Stomach (tissue), 9 donors: ENCODE measurements around the gene LRRC74A. TPM values are rescaled to one million over a fixed set of nuclear protein-coding genes. Genes with fewer than 3 reads are reported as not detected.

Source experiments
- DNase-seq, 2 donors: peaks; one replicate each; pipeline versions ENCODE4 v3.0.0 to v3.0.0-alpha.2; 2013 to 2019
- H3K27ac ChIP-seq, 5 donors: fragments of 200-600 bp in 4 of 5; sonication (generic) in 4 of 5; one replicate each; pipeline ENCODE4 v1.5.1; 2013 to 2019; ENCODE audit warnings: mild to moderate bottlenecking in 1 of 5, moderate library complexity in 1 of 5
- H3K27me3 ChIP-seq, 3 donors: fragments of 200-600 bp; sonication (generic); one replicate each; pipeline ENCODE4 v1.5.1; 2017 to 2019; ENCODE audit warnings: mixed run types in 1 of 3
- H3K36me3 ChIP-seq, 4 donors: fragments of 200-600 bp; sonication (generic); 1 replicate in 3 of 4; 2 replicates in 1 of 4; pipeline ENCODE4 v1.5.1; 2016 to 2019
- H3K4me1 ChIP-seq, 4 donors: fragments of 200-600 bp; sonication (generic); one replicate each; pipeline ENCODE4 v1.5.1; 2016 to 2019
- H3K4me3 ChIP-seq, 4 donors: fragments of 200-600 bp; sonication (generic) in 3 of 4; one replicate each; pipeline ENCODE4 v1.5.1; 2016 to 2019; ENCODE audit warnings: mild to moderate bottlenecking in 1 of 4
- H3K9me3 ChIP-seq, 4 donors: fragments of 200-600 bp; sonication (generic); one replicate each; pipeline ENCODE4 v1.5.1; 2016 to 2019
- CTCF ChIP-seq, 7 experiments: fragments of 450-650 bp in 4 of 7; fragments of 200-600 bp in 3 of 7; sonication (generic) in 3 of 7; IDR thresholded peaks; one replicate each; pipeline ENCODE4 v1.5.1; 2016 to 2019; ENCODE audit warnings: antibody characterized with exemption in 7 of 7, control low read depth in 2 of 7, mild to moderate bottlenecking in 1 of 7
- EP300 ChIP-seq: sonication (generic); formaldehyde crosslinking; IDR thresholded peaks from one replicate; pipeline ENCODE4 v1.6.1; 2017; ENCODE audit warnings: antibody characterized with exemption
- POLR2A ChIP-seq, 4 donors: fragments of 450-650 bp; IDR thresholded peaks; one replicate each; pipeline ENCODE4 v1.6.1; 2016; ENCODE audit warnings: antibody characterized with exemption in 4 of 4, control low read depth in 2 of 4, mild to moderate bottlenecking in 1 of 4, moderate library complexity in 1 of 4
- POLR2AphosphoS5 ChIP-seq, 3 donors: sonication (generic); formaldehyde crosslinking; IDR thresholded peaks; one replicate each; pipeline ENCODE4 v1.6.1; 2016; ENCODE audit warnings: antibody characterized with exemption in 3 of 3
- WGBS, 5 donors: extraction: QIAGEN DNeasy Blood & Tissue Kit in 3 of 5; methylation state at CpG; one replicate each; pipeline versions ENCODE4 v1.1.5 to v1.1.7; 2013 to 2018; 5-methylcytosine and 5-hydroxymethylcytosine counted together
- intact Hi-C: fragments of 100-400 bp; cut with DNase I; formaldehyde crosslinking; loops from one replicate; pipeline ENCODE4 v1.15.1; 2023; ENCODE audit warnings: low total_unique reads
- polyA plus RNA-seq, 3 donors: library from polyadenylated mRNA; stranded (reverse); fragments of 200-250 nt; gene quantifications; one replicate each; pipeline ENCODE4 v1.2.3, GENCODE V29; 2013
- total RNA-seq, 5 donors: library from RNA; depleted of rRNA; stranded (reverse); fragments of >200 nt; gene quantifications; one replicate each; pipeline versions ENCODE4 v1.1.0 to v1.2.3, GENCODE V29; 2014 to 2016
- donor health status: healthy with polysubstance abuse.
- donor health status: Bipolar disorder and iron deficiency.
- donor health status: healthy.

Gene LRRC74A
- total and polyA plus RNA-seq, 8 donors, result not detected

GRCh38 chr14:76827696-76828296, 1.6 kb downstream of the LRRC74A start:
- intact Hi-C loops, result no loop called here
- peaks cover 0 to 25% (median 18%) of the 10 kb centered on the region in 4 donors for H3K4me1 ChIP-seq
- TF ChIP-seq POLR2A (IDR thresholded peaks at IDR 0.05) (no peak), EP300 (no peak), CTCF (IDR thresholded peaks at IDR 0.05) (no peak), POLR2AphosphoS5 (IDR thresholded peaks at IDR 0.05) (no peak)
- peak overlapping the region in 3 of 4 donors; percentile 9 to 18 (median 16) for H3K4me3 ChIP-seq
- 41 to 70% (median 61%) methylated on average over 9 of the region's 9 CpGs for WGBS, 5 donors
- peak in 1 of 2 donors; percentile 60 for DNase-seq
- H3K36me3 ChIP-seq, result no peaks in the 10 kb centered on the region
- H3K9me3 ChIP-seq, result no peaks in the 10 kb centered on the region
- peak overlapping the region in 2 of 5 donors; percentile 3 to 39 for H3K27ac ChIP-seq
- no peaks in the 10 kb centered on the region for H3K27me3 ChIP-seq

DNA sequence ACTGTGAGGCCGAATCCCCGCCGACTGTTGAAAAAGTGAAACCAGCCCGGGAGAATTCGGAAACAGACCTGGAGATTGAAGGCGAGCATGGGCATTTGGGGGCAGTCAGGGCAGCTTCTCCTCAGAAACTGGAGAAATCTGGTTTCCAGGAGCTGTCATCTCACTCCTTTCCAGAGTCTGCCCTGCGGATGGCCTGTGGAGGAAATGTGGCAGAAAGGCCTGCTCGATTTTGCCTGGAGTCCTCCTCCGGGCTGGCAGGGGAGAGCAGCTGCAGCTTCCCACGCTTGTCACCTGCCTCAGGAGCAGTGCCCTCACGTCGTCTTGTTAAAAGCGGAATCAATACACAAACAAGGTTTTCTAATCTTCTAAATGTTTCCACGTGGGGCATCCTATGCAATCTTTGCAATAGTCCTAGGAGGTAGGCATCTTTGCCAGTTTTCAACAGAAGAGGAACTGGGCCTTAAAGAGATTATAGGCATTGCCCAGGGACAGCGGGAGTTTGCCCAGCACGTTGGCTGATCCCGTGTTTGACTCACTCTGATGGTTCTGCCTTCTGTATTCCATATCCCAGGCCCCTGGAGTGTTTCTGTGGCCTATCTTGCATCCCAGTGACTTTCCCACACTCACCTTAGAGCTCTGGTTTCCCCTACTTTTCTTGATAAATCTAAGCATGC, 2.3 kb downstream of the LRRC74A start:
- Histone ChIP-seq H3K4me3 (peak overlapping the region in 3 of 4 donors; percentile 9 to 18 (median 16)), H3K9me3 (no peaks in the 10 kb centered on the region), H3K36me3 (no peaks in the 10 kb centered on the region), H3K4me1 (peaks cover 0 to 28% (median 18%) of the 10 kb centered on the region in 4 donors), H3K27me3 (no peaks in the 10 kb centered on the region), H3K27ac (peak overlapping the region in 3 of 5 donors; percentile 3 to 39 (median 24))
- WGBS, 5 donors, result 47 to 61% (median 52%) methylated on average over 17 of the region's 17 CpGs
- intact Hi-C loops, result no loop called here
- DNase-seq, result peak in 1 of 2 donors; percentile 67
- TF ChIP-seq CTCF (IDR thresholded peaks at IDR 0.05) (no peak), POLR2AphosphoS5 (IDR thresholded peaks at IDR 0.05) (no peak), POLR2A (IDR thresholded peaks at IDR 0.05) (no peak), EP300 (no peak)

DNA sequence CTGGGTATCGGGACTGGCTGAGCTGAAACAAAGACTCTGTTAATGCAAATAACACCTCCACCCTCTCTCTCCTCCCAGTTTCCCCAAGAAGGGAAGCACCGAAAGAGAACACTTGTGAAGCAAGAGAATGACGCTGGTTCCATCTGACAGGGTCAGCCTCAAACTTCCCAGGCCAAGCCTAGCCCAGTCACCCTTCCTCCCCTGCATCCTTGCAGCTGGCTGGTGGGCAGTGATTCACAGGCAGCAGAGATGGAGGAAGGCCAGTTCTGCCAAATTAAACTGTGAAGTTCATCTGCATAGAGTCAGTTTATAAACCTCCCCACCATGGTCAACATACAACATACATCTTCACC, 2.8 kb downstream of the LRRC74A start:
- intact Hi-C loops, result no loop called here
- WGBS, 5 donors, result 26 to 69% (median 38%) methylated on average over 3 of the region's 3 CpGs
- Histone ChIP-seq H3K4me1 (peaks cover 0 to 33% (median 18%) of the 10 kb centered on the region in 4 donors), H3K9me3 (no peaks in the 10 kb centered on the region), H3K4me3 (no peak overlapping the region), H3K36me3 (no peaks in the 10 kb centered on the region), H3K27ac (peak overlapping the region in 2 of 5 donors; percentile 22 to 28), H3K27me3 (no peaks in the 10 kb centered on the region)
- peak in 1 of 2 donors; percentile 38 for DNase-seq
- no peak for TF ChIP-seq POLR2AphosphoS5 (IDR thresholded peaks at IDR 0.05)
- TF ChIP-seq EP300, result no peak

GRCh38 chr14:76829650-76830421, 3.6 kb downstream of the LRRC74A start:
- no peak overlapping the region for H3K4me3 ChIP-seq
- peak; percentile 50 to 85 for DNase-seq
- no peaks in the 10 kb centered on the region for H3K36me3 ChIP-seq
- H3K27ac ChIP-seq, result peak overlapping the region in 4 of 5 donors; percentile 21 to 49 (median 25)
- intact Hi-C loops, result no loop called here
- TF ChIP-seq EP300 (no peak), CTCF (IDR thresholded peaks at IDR 0.05) (no peak), POLR2AphosphoS5 (IDR thresholded peaks at IDR 0.05) (no peak), POLR2A (IDR thresholded peaks at IDR 0.05) (no peak)
- H3K9me3 ChIP-seq, result no peaks in the 10 kb centered on the region
- WGBS, 5 donors, result 27 to 42% (median 35%) methylated on average over 7 of the region's 7 CpGs
- H3K27me3 ChIP-seq, result no peaks in the 10 kb centered on the region
- H3K4me1 ChIP-seq, result peaks cover 0 to 42% (median 21%) of the 10 kb centered on the region in 4 donors
